Hepatocyte (in vitro differentiated cells): ENCODE data around the gene PMS2.
"Not testable (repeated sequence)": the region's sequence is repeated elsewhere in the genome, so short reads cannot be mapped to it uniquely, and the experiment has no call there.

ENCODE experiments used
- EZH2 ChIP-seq: fragments of 200-600 bp; sonication (generic); IDR thresholded peaks from 2 replicates; pipeline ENCODE4 v1.6.1; 2016; ENCODE audit warnings: antibody characterized with exemption, mild to moderate bottlenecking, borderline replicate concordance
- EZH2phosphoT487 ChIP-seq: fragments of 200-600 bp; sonication (generic); IDR thresholded peaks from one replicate; pipeline ENCODE4 v1.6.1; 2018; ENCODE audit warnings: antibody characterized with exemption, mild to moderate bottlenecking, low read depth, moderate library complexity; ENCODE audit not compliant: unreplicated experiment, severe bottlenecking

DNA sequence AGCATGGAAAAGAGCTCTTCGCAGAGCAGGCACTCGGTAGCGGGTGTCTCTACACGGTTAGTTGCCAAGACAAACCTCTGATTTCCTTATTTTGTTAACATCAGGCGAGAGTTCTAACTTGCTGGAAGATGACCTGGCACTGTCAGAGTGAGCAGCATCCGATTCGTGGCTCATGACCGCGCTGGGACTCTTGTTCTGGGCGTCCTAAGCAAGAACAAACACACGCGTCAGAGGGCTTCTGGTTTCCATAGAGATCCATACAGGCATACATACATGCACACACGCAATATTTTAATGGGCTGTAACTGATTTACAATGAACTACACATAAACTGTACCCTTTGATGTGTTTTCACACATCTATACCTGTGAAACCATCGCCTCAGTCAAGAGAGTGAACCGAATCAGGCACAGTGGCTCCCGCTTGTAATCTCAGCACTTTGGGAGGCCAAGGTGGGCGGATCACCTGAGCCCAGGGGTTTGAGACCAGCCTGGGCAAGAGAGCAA, 73.9 kb downstream of the PMS2 start:
- TF ChIP-seq EZH2, EZH2phosphoT487: not testable (repeated sequence)
